Skin epidermis (tissue), 12 donors: ENCODE data around the gene ZNF385B.

Source experiments
- H3K27ac ChIP-seq, 21 experiments: fragments of 200-600 bp; sonication (generic) in 11 of 21; one replicate each; pipeline ENCODE4 v1.5.0; 2020; ENCODE audit warnings: mild to moderate bottlenecking in 3 of 21, inconsistent platforms in 2 of 21, moderate library complexity in 2 of 21
- H3K4me3 ChIP-seq, 7 experiments: fragments of 200-600 bp; sonication (generic) in 2 of 7; one replicate each; pipeline ENCODE4 v1.5.0; 2020; ENCODE audit warnings: inconsistent platforms in 2 of 7, mild to moderate bottlenecking in 2 of 7, moderate library complexity in 1 of 7

The ZNF385B gene

DNA sequence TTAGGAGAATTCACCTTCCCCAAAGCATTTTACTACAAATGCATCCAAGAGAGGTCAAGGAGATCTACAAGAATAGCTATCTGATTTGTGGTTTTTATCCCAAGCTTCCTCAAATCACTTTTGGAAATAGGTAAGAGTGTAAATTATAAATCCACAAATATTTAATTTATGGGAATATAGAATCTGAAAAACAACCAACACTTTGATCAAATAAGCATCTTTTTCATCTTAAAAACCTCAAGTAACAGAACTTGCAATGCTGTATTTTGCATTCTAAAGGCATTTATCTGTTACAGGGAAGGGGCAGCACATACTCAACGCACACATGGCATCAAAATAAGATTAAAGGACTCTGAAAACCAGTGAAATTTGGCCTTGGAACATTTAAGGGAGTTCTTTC is 1.9 kb downstream of the ZNF385B start:
- Histone ChIP-seq H3K27ac (no peak overlapping the region), H3K4me3 (no peak overlapping the region)

DNA sequence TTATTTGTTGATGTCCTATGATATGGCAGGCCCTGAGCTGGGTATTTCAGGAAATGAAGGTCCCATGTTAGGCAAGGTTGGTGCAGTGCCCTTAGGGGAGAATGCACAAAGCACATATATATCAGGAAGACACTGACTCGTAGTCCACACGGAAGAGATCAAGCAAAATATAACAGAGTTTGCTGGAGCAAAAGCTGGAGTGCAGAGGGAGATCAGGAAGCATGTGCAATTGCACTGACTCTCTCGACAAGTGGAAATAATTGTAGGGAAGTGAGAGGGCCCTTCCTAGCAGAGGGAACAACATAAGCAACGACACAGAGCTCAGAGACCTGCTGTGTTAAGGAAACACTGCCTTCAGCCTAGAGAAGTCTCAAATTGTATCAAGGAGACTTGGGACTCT is 4.2 kb downstream of the ZNF385B start:
- no peak overlapping the region for H3K4me3 ChIP-seq
- H3K27ac ChIP-seq = no peak overlapping the region

DNA sequence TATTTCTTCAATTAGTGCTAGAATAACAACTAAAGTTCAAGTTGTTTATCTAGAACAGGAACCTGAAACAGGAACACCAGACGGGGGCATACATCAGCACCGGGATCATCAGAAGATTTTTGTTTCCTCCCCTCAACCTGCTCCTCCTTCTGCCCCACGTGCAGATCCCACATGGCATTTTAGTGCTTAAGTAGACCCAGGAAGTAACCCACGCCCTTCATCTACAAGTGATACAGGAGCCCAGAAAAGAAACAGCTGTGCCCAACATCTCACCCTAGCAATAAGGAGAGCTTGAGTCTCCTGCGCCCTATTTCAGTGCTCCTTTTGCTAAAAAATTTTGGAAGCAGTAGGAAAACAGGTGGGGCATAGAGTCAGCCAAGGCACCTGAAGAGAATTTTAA is 5.2 kb downstream of the ZNF385B start:
- H3K27ac ChIP-seq = no peak overlapping the region
- H3K4me3 ChIP-seq = no peak overlapping the region

DNA sequence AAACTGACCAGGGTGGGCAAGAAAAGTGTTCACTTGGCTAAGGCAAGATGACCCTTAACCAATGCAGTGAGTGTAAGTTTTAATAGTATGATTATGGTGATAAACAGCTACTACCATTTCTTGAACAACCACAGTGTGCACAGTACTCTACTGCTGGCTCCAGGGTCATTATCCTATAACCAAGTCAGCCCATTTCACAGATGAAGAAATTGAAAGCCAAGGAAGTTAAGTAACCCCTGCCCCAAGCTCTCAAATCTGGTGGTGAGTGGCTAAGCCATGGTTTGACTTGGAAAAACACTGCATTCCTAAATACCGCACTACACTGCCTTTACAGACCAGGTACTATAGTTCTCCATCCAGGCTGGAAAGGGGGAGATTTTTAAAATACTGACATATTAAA is 5.7 kb downstream of the ZNF385B start:
- no peak overlapping the region for H3K4me3 ChIP-seq
- H3K27ac ChIP-seq = no peak overlapping the region

DNA sequence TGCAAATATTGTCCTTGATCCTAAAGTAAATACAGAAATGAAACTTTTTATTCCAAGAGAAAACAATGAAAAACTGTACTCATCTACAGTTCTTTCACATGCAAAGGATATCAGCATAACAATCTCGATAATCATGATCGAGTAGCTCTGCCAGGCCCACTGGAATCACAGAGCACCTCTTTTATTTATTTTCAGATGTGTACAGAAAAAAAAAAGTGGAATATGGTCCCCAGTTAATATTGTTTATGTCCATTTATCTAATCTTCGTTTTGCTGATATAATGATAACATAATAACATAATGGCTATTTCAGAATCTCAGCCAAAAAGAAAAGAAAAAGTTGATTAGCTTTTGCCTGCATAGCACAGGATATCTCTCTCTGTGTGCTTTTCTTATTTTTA is 6.5 kb downstream of the ZNF385B start:
- H3K27ac ChIP-seq = no peak overlapping the region

DNA sequence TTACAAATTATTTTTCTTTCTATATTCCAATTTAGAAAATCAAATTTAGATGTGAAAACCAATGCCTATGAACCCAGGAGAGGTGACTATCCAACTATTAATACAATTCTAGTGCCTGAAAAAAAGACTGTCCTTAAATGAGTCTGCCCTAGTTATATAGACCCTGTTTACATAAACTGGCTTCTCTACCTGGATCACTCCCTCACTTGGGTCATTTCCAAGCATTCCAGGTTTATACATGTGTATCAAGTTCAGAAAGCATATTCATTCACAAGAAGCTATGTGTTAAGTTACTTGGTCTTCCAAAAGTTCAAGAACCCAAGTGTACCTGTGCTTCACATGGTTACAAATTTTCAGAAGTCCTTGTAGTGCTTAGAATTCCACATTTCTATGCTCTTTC is 8.3 kb downstream of the ZNF385B start:
- Histone ChIP-seq H3K27ac (no peak overlapping the region), H3K4me3 (no peak overlapping the region)

More for the DNA sequence above, 6.5 kb downstream of the ZNF385B start:
- H3K4me3 ChIP-seq = no peak overlapping the region

DNA sequence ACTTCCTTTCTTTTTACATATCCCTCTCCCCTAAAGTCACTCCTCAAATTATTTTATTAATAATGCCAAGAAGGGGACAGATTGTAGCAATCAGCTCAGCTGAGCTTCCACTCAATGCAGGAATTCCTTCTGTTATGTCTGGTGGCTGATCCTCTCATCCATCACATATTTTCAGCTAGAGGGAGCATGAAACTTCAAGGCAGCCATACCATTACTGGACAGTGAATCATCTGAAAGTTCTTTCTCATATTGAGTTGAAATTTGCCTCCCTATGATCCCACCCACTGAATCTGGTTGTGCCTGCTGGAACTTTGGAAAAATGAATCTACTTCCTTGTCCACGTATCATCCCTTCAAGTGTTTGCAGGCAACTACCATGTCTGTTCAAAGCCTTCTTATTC is 11.2 kb downstream of the ZNF385B start:
- Histone ChIP-seq H3K4me3 (no peak overlapping the region), H3K27ac (no peak overlapping the region)

DNA sequence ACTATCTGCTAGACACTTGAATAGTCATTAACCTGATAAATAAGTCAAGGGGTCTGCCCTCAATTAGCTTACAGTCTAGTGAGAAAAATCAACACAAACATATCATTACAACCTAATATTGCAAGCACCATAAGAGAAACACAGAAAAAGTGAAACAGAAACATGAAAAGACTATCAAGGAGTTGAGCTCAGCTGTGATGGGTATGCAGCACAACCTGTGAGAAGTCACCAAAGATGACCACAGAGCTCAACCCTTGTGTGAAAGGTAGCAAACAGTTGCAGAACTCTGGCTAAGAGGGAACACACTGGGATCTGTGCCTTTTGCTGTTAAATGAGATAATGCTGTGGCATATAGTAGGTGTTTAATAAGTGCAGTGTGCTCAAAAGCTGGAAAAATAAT is 11.7 kb downstream of the ZNF385B start:
- Histone ChIP-seq H3K27ac (no peak overlapping the region), H3K4me3 (no peak overlapping the region)

DNA sequence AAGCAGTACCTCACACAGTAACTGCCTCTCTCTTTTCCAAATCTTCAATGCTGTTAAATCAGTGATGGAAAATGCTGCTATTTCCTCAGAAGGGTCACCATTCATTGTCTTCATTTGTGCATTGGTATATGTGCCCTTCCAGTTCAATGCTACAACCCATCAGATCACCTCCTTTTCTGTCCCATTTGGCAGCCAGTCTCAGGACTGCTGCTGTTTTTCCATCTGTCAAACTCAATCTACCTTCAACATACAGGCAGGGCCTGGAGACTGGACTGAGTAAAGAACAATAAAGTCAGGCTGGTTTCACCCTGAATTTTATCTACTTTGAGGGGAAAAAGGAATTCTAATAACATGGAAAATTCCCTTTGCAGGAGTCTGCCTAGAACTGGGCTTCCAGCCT is 17.9 kb downstream of the ZNF385B start:
- Histone ChIP-seq H3K4me3 (no peak overlapping the region), H3K27ac (no peak overlapping the region)

DNA sequence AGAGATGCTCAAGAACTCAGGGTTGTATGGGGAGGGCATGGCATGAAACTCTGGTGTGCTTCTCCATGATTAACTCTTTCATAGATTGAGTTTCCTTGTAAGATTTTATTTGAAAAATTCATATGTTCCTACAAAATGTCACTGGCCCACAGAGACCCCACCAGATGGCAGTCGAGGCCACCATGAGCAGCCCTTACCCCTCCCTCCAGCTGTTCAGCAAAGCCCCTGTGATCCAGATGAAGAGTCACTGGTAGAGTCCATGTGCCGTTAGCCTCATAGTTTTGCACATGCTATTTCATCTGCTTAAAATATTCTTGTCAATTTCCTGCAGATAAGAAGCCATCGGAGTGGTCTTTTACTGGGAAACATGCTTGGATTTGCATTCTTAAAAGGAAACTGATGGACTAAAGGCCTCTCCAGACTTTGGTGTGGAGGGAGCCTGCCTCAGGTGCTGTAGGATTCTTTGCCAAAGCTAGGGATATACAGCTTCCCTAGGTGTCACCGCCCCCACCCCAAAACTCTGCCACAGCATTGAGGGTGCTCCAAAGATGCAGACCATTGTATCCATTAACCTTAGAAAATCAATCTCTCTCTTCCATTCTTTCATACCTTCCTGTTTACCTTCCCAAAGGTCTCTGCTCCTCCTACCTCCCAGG is 18.8 kb downstream of the ZNF385B start:
- no peak overlapping the region for H3K27ac ChIP-seq
- H3K4me3 ChIP-seq = no peak overlapping the region

DNA sequence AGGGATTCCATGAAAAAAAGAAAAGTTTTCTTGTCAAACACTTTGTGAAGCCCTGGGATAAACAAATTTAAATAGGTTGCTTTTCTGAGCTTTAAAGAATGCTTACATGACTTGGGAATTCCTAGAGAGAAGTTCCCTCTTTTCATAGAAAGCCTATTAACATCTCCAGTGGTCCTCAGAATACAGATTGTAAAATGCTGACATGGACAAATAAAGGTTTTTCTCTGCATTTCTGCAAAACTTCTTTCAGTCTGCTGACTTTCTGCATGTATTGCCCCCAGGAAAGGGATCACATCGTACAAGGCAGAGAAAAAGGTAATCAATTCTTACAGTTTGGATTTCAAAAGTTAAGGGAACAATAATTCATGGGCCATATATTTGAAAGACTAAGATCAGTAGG is 20.6 kb downstream of the ZNF385B start:
- Histone ChIP-seq H3K4me3 (no peak overlapping the region), H3K27ac (no peak overlapping the region)

DNA sequence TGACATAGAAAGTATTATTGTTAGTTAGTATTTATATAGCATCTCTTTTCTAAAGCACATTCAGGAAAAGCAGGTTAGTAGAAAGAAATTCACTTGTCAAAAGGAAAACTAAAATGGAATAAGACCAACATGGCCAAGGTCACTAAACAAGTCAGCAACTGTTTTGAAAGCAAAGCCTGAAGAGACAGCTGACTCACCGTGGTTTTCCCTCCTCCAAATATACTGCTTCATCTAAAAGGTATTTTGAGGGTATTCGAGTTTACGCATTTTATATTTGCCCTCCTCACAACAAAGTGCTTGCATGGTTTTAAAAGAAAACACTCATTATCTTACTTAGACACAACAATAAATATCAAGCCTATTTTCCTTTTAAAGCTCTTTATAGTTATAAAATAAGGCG is 24.0 kb downstream of the ZNF385B start:
- Histone ChIP-seq H3K4me3 (no peak overlapping the region), H3K27ac (no peak overlapping the region)

DNA sequence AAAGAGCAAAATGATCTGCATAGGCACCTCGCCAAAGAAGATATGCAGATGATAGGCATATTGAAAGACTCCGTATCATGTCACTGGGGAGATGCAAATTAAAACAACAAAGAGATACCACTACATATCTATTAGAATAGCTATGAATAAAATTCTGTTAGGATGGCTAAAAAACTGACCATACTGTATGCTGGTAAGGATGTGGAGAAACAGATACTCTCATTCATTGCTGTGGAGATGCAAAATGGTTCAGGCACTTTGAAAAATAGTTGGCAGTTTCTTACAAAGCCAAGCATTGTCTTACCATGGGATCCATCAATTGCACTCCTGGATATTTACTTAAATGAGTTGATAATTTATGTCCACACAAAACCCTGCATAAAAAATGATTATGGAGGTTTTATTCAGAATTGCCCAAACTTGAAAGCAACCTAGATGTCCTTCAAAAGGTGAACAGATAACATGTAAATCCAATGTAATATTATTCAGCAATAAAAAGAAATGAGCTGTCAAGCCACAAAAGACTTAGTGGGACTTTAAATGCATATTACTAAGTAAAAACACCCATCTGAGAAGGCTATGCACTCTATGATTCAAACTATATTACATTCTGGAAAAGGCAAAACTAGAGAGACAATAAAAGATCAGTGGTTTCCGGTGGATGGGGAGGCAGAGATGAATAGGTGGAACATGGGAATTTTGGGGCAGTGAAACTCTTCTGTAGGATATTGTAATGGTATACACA is 31.2 kb downstream of the ZNF385B start:
- Histone ChIP-seq H3K4me3 (no peak overlapping the region), H3K27ac (no peak overlapping the region)

DNA sequence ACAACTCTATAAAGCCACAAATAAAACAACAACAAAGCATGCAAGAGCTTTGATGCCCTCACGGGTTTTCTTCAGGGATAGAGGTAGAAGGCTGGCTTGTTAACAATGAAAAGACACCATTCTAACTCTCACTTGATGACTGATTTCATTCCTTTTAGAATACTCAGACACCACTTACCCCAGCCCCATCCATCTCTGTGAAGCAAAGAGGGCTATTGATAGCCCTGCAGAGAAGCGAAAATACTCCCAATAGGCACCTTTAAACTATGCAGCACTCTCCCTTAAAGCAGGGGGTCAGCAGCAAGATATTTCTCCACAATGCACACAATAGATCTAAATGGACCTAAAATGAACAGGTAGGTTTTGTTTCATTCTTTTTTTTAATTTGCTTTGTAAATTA is 35.1 kb downstream of the ZNF385B start:
- Histone ChIP-seq H3K4me3 (no peak overlapping the region), H3K27ac (no peak overlapping the region)

DNA sequence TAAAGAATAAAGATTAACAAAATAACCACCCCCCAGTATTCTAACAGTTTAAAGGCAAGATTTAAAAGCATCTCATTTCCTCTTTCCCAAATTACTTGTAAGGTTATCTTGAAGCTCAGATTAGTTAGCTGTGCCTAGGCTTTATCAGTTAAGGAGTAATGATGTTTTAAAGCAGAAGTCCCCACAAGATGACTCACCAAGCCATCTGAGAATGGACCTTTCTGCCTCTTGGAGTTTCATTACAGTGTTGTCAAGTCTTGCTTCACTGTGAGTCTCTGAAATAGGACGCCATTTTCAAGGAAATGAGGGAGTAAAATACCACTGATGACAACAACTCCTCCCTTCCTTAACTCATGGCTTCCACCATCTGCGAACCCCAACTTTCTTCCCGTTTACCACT is 35.9 kb downstream of the ZNF385B start:
- Histone ChIP-seq H3K4me3 (no peak overlapping the region), H3K27ac (no peak overlapping the region)

DNA sequence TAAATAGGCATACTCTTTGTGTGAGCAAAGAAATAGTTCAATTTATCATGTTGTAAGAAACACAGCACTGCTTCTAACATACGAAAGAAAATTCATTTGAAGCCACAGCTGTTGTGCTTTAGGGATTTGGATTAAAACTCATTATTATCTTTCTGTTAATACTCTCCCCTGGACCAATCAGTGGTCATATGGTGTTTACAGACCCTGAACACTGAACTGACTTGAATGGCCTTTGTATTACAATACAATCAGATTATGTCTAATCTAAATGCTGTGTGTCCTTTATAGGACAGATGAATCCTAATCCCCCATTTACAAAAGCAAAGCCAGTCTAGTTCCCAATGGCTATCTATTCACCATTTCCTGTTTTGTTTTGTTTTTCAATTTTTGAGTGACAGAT is 36.5 kb downstream of the ZNF385B start:
- Histone ChIP-seq H3K27ac (no peak overlapping the region), H3K4me3 (no peak overlapping the region)

DNA sequence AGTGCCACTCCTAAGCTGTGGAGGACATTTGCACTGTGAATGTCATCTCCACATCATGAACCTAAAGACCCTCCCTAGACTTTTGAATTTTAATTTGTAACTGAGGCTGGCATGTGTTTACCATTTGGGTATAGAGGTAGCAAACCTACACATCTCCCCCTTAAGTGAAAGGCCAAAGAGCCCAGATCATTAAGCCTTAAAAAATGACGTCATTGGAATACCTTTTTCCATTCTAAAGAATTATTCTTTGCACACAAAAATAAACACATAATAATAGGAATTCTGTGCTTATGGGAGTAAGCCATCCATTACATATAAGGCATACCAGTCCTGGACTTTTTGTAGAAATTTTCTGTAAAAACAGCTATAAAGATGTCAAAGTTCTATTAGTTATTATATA is 38.9 kb downstream of the ZNF385B start:
- no peak overlapping the region for H3K4me3 ChIP-seq
- no peak overlapping the region for H3K27ac ChIP-seq

DNA sequence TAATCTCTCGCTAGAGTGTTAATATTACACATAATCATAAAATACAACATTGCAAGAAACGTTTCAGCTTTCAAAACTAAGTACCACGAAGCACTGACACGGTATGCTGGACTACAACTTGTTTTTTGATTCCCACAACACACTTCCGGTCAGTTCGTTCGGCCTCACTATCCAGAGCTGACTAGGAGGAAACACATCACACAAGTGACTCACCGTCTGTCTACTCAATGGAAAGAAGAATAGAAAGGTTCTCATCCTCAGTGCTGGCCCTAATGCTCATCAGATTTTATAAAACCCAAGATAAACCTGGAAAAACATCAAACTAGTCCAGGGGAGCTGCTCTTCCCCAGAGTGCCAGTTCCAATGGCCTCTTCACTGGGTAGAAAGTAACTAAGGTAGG is 42.9 kb downstream of the ZNF385B start:
- Histone ChIP-seq H3K4me3 (no peak overlapping the region), H3K27ac (no peak overlapping the region)

DNA sequence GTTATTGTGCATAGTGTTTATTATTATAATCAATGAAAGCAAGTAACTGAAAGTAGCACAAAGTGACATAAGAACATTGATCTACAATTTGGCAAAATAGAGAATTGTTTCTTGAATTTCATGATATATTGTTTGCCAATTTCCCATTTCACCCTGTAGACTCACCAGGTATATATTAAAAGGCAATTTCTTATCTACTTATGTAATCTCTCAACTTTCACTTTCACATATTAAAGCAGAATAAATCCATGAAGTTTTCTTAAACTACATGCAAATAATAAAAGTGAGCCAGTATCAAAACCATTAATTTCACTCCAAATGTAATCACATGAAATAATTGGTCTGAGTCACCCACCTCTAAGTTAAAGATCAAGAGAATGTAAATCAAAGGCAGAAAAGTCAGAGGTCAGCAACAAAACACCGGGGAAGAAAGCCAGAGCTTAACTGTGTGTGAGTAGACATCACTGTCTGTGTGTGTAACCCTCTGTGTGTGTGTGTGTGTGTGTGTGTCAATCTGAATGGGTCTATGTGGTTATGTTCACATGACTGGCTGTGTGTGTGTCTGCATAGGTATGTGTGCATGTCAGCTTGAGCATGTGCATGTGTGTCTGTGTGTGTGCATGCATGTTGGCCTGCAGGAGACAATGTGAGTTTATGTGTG is 44.1 kb downstream of the ZNF385B start:
- Histone ChIP-seq H3K27ac (no peak overlapping the region), H3K4me3 (no peak overlapping the region)

DNA sequence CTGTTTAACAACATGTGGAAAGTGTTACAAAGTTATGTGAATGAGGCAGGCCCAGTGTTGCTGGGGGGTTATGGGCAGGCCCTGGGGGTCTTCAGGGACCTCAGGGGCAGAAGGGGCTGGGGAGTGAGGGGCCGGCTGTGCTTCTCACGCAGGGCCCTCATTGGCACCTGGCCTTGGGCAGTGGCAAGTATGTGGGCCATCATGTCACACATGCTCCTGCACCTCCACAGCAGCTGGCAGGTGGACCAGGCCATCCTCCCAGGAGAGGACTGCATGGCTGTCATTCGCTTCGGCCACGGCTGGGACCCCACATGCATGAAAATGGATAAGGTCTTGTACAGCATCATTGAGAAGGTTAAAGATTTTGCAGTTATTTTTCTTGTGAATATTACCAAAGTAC is 47.4 kb downstream of the ZNF385B start:
- no peak overlapping the region for H3K27ac ChIP-seq
- no peak overlapping the region for H3K4me3 ChIP-seq

DNA sequence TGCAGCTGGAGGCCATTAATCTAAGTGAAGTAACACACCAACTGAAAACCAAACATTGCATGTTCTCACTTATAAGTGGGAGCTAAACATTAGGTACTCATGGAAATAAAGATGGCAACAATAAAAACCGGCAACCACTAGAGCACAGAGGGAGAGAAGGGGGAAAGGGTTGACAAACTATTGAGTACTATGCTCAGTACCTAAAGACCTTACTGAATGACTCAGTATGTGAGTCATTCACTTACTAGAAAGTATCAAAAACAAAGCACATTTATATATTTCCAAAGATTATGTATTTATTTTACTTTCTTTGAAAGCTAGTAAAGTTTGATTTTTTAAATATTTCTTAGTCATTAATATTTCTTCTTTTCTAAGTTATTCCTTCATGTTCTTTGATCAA is 48.9 kb downstream of the ZNF385B start:
- Histone ChIP-seq H3K27ac (no peak overlapping the region), H3K4me3 (no peak overlapping the region)
